ENCODE results near the gene USO1. TPM values are rescaled to one million over a fixed set of nuclear protein-coding genes. Genes with fewer than 3 reads are reported as not detected.

USO1 gene
- total and polyA plus RNA-seq, 2 experiments from 2014 or later: 74.2 to 117 TPM

DNA sequence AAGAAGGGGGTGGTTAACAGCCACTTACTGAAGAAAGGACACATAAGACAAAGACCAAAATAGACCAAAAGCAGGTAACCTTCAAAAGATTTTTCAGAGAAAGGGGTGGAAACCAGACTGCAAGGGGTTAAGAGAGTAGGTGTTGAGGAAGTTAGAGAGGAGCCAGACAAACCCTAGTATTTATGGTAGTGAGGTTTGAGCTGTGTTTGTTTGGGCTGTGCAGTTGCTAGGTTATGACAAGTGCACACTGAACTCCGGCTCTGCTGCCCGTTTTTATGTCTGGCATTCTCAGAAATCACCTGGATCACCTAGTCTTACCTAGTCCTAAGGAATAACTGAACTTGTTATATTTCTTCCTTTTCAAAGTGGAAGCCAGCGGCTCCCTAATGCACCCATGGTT, 28.3 kb upstream of the USO1 start:
- Histone ChIP-seq H3K9me2 (ENCODE audit: insufficient read depth) (no peaks in the 10 kb centered on the region), H3F3A (ENCODE audit: insufficient read depth) (no peaks in the 10 kb centered on the region), H3K4me2 (ENCODE audit: unreplicated experiment) (no peak overlapping the region), H2AFZ (no peak overlapping the region), H4K20me1 (ENCODE audit: insufficient read depth) (no peaks in the 10 kb centered on the region), H3K36me3 (ENCODE audit: low read depth) (no peaks in the 10 kb centered on the region), H3K79me2 (ENCODE audit: insufficient read depth) (no peaks in the 10 kb centered on the region), H3K27me3 (replicated peaks; ENCODE audit: insufficient read depth) (no peaks in the 10 kb centered on the region), H3K9ac (no peak overlapping the region), H3K9me3 (ENCODE audit: low read depth) (no peaks in the 10 kb centered on the region), H3K27ac (no peak overlapping the region), H3K4me1 (ENCODE audit: insufficient read depth) (no peaks in the 10 kb centered on the region), H3K4me3 (no peak overlapping the region)
- 21 to 23% methylated on average over 3 of the region's 3 CpGs for WGBS, 2 experiments (ENCODE audit: low coverage in 1 of 2, low lambda C conversion rate in 2 of 2, missing lambda C conversion rate in 2 of 2)
- no peak for DNase-seq
- in situ Hi-C loops (cut with MboI): no loop called here
- TF ChIP-seq EZH2phosphoT487 (IDR thresholded peaks at IDR 0.05; ENCODE audit: insufficient read depth, low read depth) (no peak), EZH2 (IDR thresholded peaks at IDR 0.05; ENCODE audit: insufficient read depth, poor library complexity, severe bottlenecking) (no peak)

DNA sequence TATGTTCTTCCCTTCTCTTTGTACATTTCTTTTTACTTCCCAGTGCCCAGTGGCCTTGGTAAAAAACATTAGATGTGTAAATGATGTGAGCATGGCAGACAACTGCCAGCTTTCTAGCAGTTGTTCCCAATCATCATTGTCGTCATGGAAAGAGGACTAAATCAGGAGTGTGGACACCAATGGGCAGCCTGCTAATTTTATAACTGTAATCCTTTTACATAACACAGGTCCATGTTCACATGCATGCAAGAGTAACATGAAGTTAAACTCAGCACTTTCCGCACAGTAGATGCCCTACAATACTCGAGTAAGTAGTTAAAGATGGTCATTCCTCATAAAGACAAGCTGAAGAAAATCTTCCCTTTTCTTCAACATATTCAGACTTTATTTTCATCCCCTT, 27.8 kb upstream of the USO1 start:
- Histone ChIP-seq H3K9ac (no peak overlapping the region), H3K4me2 (ENCODE audit: unreplicated experiment) (no peak overlapping the region), H3K9me2 (ENCODE audit: insufficient read depth) (no peaks in the 10 kb centered on the region), H3K36me3 (ENCODE audit: low read depth) (no peaks in the 10 kb centered on the region), H3K4me3 (no peak overlapping the region), H3F3A (ENCODE audit: insufficient read depth) (no peaks in the 10 kb centered on the region), H3K27ac (no peak overlapping the region), H4K20me1 (ENCODE audit: insufficient read depth) (no peaks in the 10 kb centered on the region), H2AFZ (no peak overlapping the region), H3K9me3 (ENCODE audit: low read depth) (no peaks in the 10 kb centered on the region), H3K79me2 (ENCODE audit: insufficient read depth) (no peaks in the 10 kb centered on the region), H3K27me3 (replicated peaks; ENCODE audit: insufficient read depth) (no peaks in the 10 kb centered on the region), H3K4me1 (ENCODE audit: insufficient read depth) (no peaks in the 10 kb centered on the region)
- no peak for DNase-seq
- in situ Hi-C loops (cut with MboI): no loop called here
- TF ChIP-seq EZH2phosphoT487 (IDR thresholded peaks at IDR 0.05; ENCODE audit: insufficient read depth, low read depth): no peak
- no peak for TF ChIP-seq EZH2 (IDR thresholded peaks at IDR 0.05; ENCODE audit: insufficient read depth, poor library complexity, severe bottlenecking)
- 52% methylated on average over 3 of the region's 3 CpGs for WGBS, 2 experiments (ENCODE audit: low coverage in 1 of 2, low lambda C conversion rate in 2 of 2, missing lambda C conversion rate in 2 of 2)

DNA sequence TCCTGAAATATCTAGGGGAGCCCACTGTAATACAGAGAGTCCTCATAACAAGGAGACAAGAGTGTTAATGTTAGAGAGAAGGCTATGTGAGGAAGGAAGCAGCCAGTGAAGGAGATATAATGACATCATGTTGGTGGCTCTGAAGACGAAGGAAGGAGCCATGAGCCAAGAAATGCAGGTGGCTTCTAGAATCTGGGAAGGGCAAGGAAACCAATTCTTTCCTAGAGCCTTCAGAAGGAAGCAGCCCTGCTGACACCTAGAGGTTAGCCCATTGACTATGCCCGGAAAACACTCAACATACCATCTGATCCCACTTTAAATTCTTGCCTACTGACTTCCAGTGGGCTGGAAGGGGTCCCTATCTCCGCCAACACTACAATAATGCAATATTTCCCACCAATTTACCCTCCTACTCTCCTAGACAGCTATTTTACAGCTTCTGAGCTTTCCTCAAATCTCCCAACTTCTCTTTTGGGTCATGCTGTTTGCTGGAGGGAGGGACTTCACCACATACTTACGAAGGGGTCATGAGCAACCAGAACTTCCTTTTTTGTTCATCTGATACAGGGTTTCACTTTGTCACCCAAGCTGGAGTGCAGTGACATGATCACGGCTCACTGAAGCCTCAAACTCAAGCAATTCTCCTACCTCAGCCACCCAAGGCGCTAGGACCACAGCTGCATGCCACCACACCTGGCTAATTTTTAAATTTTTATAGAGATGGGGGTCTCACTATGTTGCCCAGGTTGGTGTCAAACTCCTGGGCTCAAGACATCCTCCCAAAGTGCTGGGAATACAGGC, 26.0 kb upstream of the USO1 start:
- no peak overlapping the region for H3K4me2 ChIP-seq (ENCODE audit: unreplicated experiment)
- no peak for DNase-seq
- 89% methylated on average over 6 of the region's 6 CpGs for WGBS, 2 experiments (ENCODE audit: low coverage in 1 of 2, low lambda C conversion rate in 2 of 2, missing lambda C conversion rate in 2 of 2)
- no peaks in the 10 kb centered on the region for H3K36me3 ChIP-seq (ENCODE audit: low read depth)
- H4K20me1 ChIP-seq (ENCODE audit: insufficient read depth): no peaks in the 10 kb centered on the region
- no peaks in the 10 kb centered on the region for H3K4me1 ChIP-seq (ENCODE audit: insufficient read depth)
- H3F3A ChIP-seq (ENCODE audit: insufficient read depth): no peaks in the 10 kb centered on the region
- no peak overlapping the region for H3K9ac ChIP-seq
- no peak overlapping the region for H2AFZ ChIP-seq
- in situ Hi-C loops (cut with MboI): no loop called here
- no peak for TF ChIP-seq EZH2 (IDR thresholded peaks at IDR 0.05; ENCODE audit: insufficient read depth, poor library complexity, severe bottlenecking)
- no peak for TF ChIP-seq EZH2phosphoT487 (IDR thresholded peaks at IDR 0.05; ENCODE audit: insufficient read depth, low read depth)
- no peaks in the 10 kb centered on the region for H3K9me3 ChIP-seq (ENCODE audit: low read depth)
- no peaks in the 10 kb centered on the region for H3K9me2 ChIP-seq (ENCODE audit: insufficient read depth)
- H3K27ac ChIP-seq: no peak overlapping the region
- no peaks in the 10 kb centered on the region for H3K27me3 ChIP-seq (replicated peaks; ENCODE audit: insufficient read depth)
- H3K4me3 ChIP-seq: no peak overlapping the region
- H3K79me2 ChIP-seq (ENCODE audit: insufficient read depth): no peaks in the 10 kb centered on the region

DNA sequence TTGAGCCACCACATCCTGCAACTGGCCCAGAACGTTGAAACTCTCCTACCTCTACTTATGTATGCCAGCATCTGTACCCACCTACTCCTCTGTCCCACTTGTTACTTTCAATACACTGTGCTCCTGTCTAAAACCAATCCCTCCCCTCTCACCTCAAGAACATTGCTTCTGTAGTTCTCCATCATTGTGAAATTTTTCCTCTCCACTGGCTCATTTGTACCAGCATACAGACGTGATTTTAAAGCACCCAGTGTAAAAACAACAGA, 25.5 kb upstream of the USO1 start:
- H3F3A ChIP-seq (ENCODE audit: insufficient read depth): no peaks in the 10 kb centered on the region
- TF ChIP-seq EZH2 (IDR thresholded peaks at IDR 0.05; ENCODE audit: insufficient read depth, poor library complexity, severe bottlenecking) (no peak), EZH2phosphoT487 (IDR thresholded peaks at IDR 0.05; ENCODE audit: insufficient read depth, low read depth) (no peak)
- no peak overlapping the region for H3K9ac ChIP-seq
- no peaks in the 10 kb centered on the region for H3K36me3 ChIP-seq (ENCODE audit: low read depth)
- H3K9me2 ChIP-seq (ENCODE audit: insufficient read depth): no peaks in the 10 kb centered on the region
- no peak overlapping the region for H3K4me3 ChIP-seq
- no peaks in the 10 kb centered on the region for H3K4me1 ChIP-seq (ENCODE audit: insufficient read depth)
- WGBS, 2 experiments (ENCODE audit: low coverage in 1 of 2, low lambda C conversion rate in 2 of 2, missing lambda C conversion rate in 2 of 2): 94% methylated on average over 2 of the region's 2 CpGs
- no peaks in the 10 kb centered on the region for H3K79me2 ChIP-seq (ENCODE audit: insufficient read depth)
- in situ Hi-C loops (cut with MboI): no loop called here
- no peak overlapping the region for H3K4me2 ChIP-seq (ENCODE audit: unreplicated experiment)
- no peak overlapping the region for H3K27ac ChIP-seq
- H4K20me1 ChIP-seq (ENCODE audit: insufficient read depth): no peaks in the 10 kb centered on the region
- no peaks in the 10 kb centered on the region for H3K9me3 ChIP-seq (ENCODE audit: low read depth)
- H2AFZ ChIP-seq: no peak overlapping the region
- H3K27me3 ChIP-seq (replicated peaks; ENCODE audit: insufficient read depth): no peaks in the 10 kb centered on the region
- DNase-seq: no peak

DNA sequence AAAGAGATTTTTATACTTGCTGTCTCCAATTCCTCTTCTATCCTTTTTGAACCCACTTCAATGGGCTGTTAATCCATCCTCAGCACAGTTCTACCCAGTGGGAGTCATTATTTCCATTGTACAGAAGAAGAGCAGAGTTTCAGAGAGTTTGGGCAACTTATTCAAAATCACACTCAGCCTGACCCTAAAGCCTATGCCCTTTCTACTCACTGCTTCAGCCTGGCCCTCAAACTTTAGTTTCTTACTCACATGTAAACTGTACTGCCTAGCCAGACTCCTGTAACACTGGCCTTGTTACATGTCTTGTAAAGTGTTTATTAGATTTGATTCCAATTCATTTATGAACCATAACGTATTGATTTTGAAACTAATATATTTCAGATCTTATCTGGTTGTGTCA, 25.1 kb upstream of the USO1 start:
- no peaks in the 10 kb centered on the region for H3K36me3 ChIP-seq (ENCODE audit: low read depth)
- WGBS, 2 experiments (ENCODE audit: low coverage in 1 of 2, low lambda C conversion rate in 2 of 2, missing lambda C conversion rate in 2 of 2): 0% methylated on average over 1 of the region's 1 CpG
- no peak overlapping the region for H2AFZ ChIP-seq
- no peaks in the 10 kb centered on the region for H3F3A ChIP-seq (ENCODE audit: insufficient read depth)
- in situ Hi-C loops (cut with MboI): no loop called here
- H4K20me1 ChIP-seq (ENCODE audit: insufficient read depth): no peaks in the 10 kb centered on the region
- H3K9ac ChIP-seq: no peak overlapping the region
- H3K4me1 ChIP-seq (ENCODE audit: insufficient read depth): no peaks in the 10 kb centered on the region
- DNase-seq: no peak
- no peaks in the 10 kb centered on the region for H3K27me3 ChIP-seq (replicated peaks; ENCODE audit: insufficient read depth)
- no peak overlapping the region for H3K4me2 ChIP-seq (ENCODE audit: unreplicated experiment)
- no peak overlapping the region for H3K27ac ChIP-seq
- TF ChIP-seq EZH2 (IDR thresholded peaks at IDR 0.05; ENCODE audit: insufficient read depth, poor library complexity, severe bottlenecking) (no peak), EZH2phosphoT487 (IDR thresholded peaks at IDR 0.05; ENCODE audit: insufficient read depth, low read depth) (no peak)
- H3K4me3 ChIP-seq: no peak overlapping the region
- no peaks in the 10 kb centered on the region for H3K9me2 ChIP-seq (ENCODE audit: insufficient read depth)
- no peaks in the 10 kb centered on the region for H3K79me2 ChIP-seq (ENCODE audit: insufficient read depth)
- H3K9me3 ChIP-seq (ENCODE audit: low read depth): no peaks in the 10 kb centered on the region
